Measurements from ENCODE around the gene PDE11A. TPM values are rescaled to one million over a fixed set of nuclear protein-coding genes. Genes with fewer than 3 reads are reported as not detected.

The PDE11A gene
- total and polyA plus RNA-seq, 2 experiments from 2014 or later = 0.08 to 0.73 TPM

- Histone ChIP-seq H2AFZ (no peak overlapping the region), H3K9me2 (ENCODE audit: insufficient read depth) (no peaks in the 10 kb centered on the region), H3K4me3 (no peak overlapping the region), H3F3A (replicated peaks; ENCODE audit: low read depth) (no peaks in the 10 kb centered on the region), H3K27ac (ENCODE audit: low read depth) (no peak overlapping the region), H3K4me1 (ENCODE audit: insufficient read depth) (no peaks in the 10 kb centered on the region), H3K36me3 (ENCODE audit: insufficient read depth) (no peaks in the 10 kb centered on the region), H3K4me2 (no peak overlapping the region), H3K79me2 (replicated peaks; ENCODE audit: insufficient read depth) (no peaks in the 10 kb centered on the region), H3K27me3 (ENCODE audit: insufficient read depth) (peaks cover 58% of the 10 kb centered on the region), H4K20me1 (replicated peaks; ENCODE audit: insufficient read depth) (0 out of 2 replicates have a peak, but pooled peaks cover 6% of the 10 kb centered on the region)
- Mint-ChIP-seq H3K9me3 (no peaks in the 10 kb centered on the region; the same call in 2 of the 3 replicates), H3K27ac (no peak overlapping the region), H3K4me1 (peaks cover 16% of the 10 kb centered on the region), H3K36me3 (ENCODE audit: low read depth) (no peaks in the 10 kb centered on the region), H3K4me3 (no peak overlapping the region), H3K27me3 (ENCODE audit: insufficient read depth, low read depth, poor library complexity) (peaks cover 50% of the 10 kb centered on the region)
- DNase-seq (ENCODE audit: low spot score) (peak; percentile 22), ATAC-seq (no peak)
- TF ChIP-seq JUNB (IDR thresholded peaks at IDR 0.05; ENCODE audit: unreplicated experiment) = no peak
- TF ChIP-seq CTCF (conservative IDR thresholded peaks at IDR 0.05; ENCODE audit: low read depth in 2 of 2) = 0 out of 4 replicates have a peak, but pooled peaks of 1 of the 2 experiments have one; percentile 14
These were observed 337.2 kb downstream of the PDE11A start for GRCh38 chr2:177735318-177735803.

- Mint-ChIP-seq H3K9me3 (no peaks in the 10 kb centered on the region; the same call in 2 of the 3 replicates), H3K36me3 (ENCODE audit: low read depth) (no peaks in the 10 kb centered on the region), H3K4me1 (peaks cover 16% of the 10 kb centered on the region), H3K4me3 (no peak overlapping the region), H3K27ac (no peak overlapping the region), H3K27me3 (ENCODE audit: insufficient read depth, low read depth, poor library complexity) (peaks cover 66% of the 10 kb centered on the region)
- Histone ChIP-seq H3K79me2 (replicated peaks; ENCODE audit: insufficient read depth) (no peaks in the 10 kb centered on the region), H3K4me1 (ENCODE audit: insufficient read depth) (no peaks in the 10 kb centered on the region), H4K20me1 (replicated peaks; ENCODE audit: insufficient read depth) (0 out of 2 replicates have a peak, but pooled peaks cover 6% of the 10 kb centered on the region), H3K27me3 (ENCODE audit: insufficient read depth) (peaks cover 78% of the 10 kb centered on the region), H2AFZ (no peak overlapping the region), H3K4me3 (no peak overlapping the region), H3K36me3 (ENCODE audit: insufficient read depth) (no peaks in the 10 kb centered on the region), H3K27ac (ENCODE audit: low read depth) (no peak overlapping the region), H3K4me2 (no peak overlapping the region), H3K9me2 (ENCODE audit: insufficient read depth) (no peaks in the 10 kb centered on the region), H3F3A (replicated peaks; ENCODE audit: low read depth) (no peaks in the 10 kb centered on the region)
- no peak for DNase-seq (ENCODE audit: low spot score)
- ATAC-seq = no peak
- TF ChIP-seq CREB1 (CRISPR knock-in tag; IDR thresholded peaks at IDR 0.05; ENCODE audit: low read depth) (no peak), POLR2AphosphoS5 (IDR thresholded peaks at IDR 0.05; ENCODE audit: low read depth) (no peak), ZNF331 (CRISPR knock-in tag; IDR thresholded peaks at IDR 0.05; ENCODE audit: low read depth) (no peak), EZH2 (IDR thresholded peaks at IDR 0.05; ENCODE audit: low read depth, unreplicated experiment) (no peak), ZNF114 (CRISPR knock-in tag; IDR thresholded peaks at IDR 0.05) (no peak), STAT1 (IDR thresholded peaks at IDR 0.05; ENCODE audit: unreplicated experiment) (no peak), ZNF462 (CRISPR knock-in tag; IDR thresholded peaks at IDR 0.05) (no peak), ETS1 (IDR thresholded peaks at IDR 0.05) (no peak), NANOG (IDR thresholded peaks at IDR 0.05; ENCODE audit: borderline replicate concordance) (no peak), EZH2phosphoT487 (IDR thresholded peaks at IDR 0.05; ENCODE audit: unreplicated experiment) (no peak), JUNB (IDR thresholded peaks at IDR 0.05; ENCODE audit: unreplicated experiment) (no peak)
These were observed 339.2 kb downstream of the PDE11A start for GRCh38 chr2:177733322-177733855.
